GM12872 (cell line): Measurements from ENCODE around the gene TMEM204.

Source experiments
- CTCF ChIP-seq: IDR thresholded peaks from 3 replicates; pipeline ENCODE4 v1.5.1; 2011; ENCODE audit warnings: low read depth, mild to moderate bottlenecking, low read length, moderate library complexity; ENCODE audit not compliant: insufficient read depth

TMEM204 gene

DNA sequence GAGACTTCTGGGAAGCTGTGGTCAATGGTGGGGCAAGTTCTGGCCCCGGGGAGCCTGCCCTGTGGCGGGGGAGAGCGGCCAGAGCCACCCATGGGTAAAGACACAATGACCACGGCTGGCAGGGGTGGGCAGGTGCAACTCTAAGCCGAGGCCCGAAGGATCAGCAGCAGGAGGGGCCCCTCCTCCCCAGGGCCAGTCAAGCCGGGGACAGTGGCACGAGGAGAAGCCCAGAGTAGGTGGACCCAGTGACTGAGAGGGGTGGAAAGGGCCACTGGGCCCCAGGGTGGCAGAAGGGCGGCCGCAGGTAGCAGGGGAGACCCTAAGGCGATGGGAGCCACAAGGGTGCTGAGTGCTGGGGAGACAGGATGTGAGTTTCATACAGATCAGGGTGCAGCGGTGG is 17.7 kb downstream of the TMEM204 start:
- TF ChIP-seq CTCF = no peak

GRCh38 chr16:1552129-1552528 is 18.7 kb downstream of the TMEM204 start:
- no peak for TF ChIP-seq CTCF

DNA sequence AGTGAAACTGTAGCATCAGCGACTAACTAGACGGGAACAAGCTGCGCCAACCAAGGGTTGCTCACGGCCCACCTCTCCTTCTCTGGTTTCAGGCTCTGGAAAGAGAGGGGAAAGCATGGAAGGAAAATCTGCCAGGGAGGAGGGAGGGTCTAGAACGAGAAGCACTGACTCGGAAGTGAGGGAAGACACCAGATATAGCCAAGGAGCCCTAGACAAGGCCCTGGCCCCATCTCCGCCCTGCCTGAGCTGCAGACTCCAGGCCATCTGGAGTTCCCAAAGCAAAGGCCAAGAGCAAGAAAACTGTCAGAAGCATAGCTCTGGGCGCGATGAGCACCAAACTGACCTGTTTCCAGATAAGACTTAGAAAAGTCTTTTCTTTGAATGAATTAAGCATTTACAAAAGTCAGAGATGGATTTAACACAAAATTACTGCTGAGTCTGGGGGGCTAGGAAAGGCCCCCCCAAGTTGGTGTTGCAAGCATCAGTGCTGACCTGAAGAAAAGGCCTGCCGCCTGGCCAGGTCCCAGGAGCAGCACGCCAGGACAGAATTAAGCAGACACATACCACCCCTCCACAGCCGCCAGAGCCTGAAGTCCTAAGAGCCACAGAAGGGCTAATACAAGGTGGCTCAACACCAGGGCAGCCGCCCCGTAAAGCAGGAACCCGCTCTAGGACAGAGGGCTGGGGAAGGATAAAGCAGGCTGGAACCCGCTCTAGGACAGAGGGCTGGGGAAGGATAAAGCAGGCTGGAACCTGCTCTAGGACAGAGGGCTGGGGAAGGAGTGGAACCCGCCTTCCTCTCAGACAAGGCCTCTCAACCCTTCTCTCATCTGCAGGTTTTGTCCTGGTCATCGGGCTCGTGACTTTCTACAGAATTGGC is 20.7 kb downstream of the TMEM204 start:
- no peak for TF ChIP-seq CTCF

DNA sequence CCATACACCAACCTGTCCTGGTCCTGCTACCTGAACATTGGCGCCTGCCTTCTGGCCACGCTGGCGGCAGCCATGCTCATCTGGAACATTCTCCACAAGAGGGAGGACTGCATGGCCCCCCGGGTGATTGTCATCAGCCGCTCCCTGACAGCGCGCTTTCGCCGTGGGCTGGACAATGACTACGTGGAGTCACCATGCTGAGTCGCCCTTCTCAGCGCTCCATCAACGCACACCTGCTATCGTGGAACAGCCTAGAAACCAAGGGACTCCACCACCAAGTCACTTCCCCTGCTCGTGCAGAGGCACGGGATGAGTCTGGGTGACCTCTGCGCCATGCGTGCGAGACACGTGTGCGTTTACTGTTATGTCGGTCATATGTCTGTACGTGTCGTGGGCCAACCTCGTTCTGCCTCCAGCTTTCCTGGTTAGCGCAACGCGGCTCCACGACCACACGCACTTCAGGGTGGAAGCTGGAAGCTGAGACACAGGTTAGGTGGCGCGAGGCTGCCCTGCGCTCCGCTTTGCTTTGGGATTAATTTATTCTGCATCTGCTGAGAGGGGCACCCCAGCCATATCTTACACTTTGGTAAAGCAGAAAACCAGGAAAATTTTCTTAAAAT is 21.5 kb downstream of the TMEM204 start:
- TF ChIP-seq CTCF = no peak

DNA sequence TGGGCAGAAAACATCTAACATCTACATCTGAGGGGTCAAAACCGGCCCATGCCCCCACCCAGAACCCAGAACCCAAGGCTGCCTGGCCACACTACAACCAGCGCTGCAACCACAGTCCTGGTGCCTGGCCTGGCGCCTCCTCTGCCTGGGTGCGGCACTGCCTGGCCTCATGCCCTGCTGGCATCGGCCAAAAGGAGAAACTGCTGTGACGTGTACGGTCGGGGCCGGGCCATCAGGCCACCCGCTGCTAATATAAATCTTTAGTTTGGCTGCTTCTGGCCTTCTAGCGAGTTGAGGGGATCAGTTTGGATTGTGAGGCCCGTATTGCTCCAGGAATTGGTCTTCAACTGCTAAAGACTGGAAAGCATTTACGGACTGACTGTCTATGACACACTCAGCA is 22.8 kb downstream of the TMEM204 start:
- TF ChIP-seq CTCF = no peak

- TF ChIP-seq CTCF = no peak
These were observed 23.6 kb downstream of the TMEM204 start for GRCh38 chr16:1557074-1557473.

DNA sequence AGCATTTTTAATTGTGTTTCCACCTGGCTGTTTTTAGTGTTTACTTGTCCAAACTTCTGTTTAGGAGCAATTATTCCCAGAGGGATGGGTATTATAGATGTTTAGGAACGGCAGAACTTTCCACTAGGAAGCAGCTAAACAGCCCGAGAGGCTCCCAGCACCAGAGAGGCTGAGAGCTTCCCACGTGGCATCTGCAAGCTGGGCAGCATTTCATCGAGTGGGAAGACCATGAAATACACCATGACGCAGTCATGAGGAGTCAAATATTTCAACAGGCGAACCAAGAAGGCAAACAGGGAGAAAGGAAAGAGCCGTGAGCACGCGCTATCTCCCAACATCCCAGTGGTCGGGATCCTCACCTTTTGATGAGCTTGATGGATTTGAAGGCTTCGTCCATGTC is 24.1 kb downstream of the TMEM204 start:
- no peak for TF ChIP-seq CTCF
